ENCODE data around the gene GRID2IP.

DNA sequence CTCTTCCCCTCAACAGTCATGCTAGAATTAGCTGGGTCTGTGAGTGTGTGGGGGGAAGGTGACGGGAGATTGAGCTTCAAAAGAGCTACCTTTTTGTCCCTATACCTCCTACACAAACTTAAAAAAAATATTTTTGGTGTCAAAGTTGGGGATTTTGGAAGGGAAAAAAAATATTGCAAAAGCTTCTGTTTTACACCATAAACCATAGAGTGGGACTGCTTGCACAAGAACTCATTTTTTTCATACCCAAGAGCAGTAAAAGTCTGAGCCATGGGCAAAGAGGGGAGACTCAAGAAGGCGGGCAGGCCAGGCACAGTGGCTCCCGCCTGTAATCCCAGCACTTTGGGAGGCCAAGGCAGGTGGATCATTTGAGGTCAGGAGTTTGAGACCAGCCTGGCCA, 16.6 kb upstream of the GRID2IP start:
- TF ChIP-seq CTCF (IDR thresholded peaks at IDR 0.05) (no peak), POLR2A (IDR thresholded peaks at IDR 0.05) (no peak)

Measured in testis (tissue), 2 donors.